BE2C (cell line): ENCODE results near the gene CCNB1.

Experiments used
- DNase-seq: peaks from one replicate; pipeline ENCODE4 v3.0.0-alpha.2; 2020
- H3K27me3 ChIP-seq: fragments of 250-450 bp; sonication (Bioruptor Pico); 2 replicates; pipeline ENCODE4 v1.5.1; 2020; ENCODE audit warnings: mild to moderate bottlenecking
- H3K36me3 ChIP-seq: fragments of 250-450 bp; sonication (Bioruptor Pico); 2 replicates; pipeline ENCODE4 v1.5.1; 2020; ENCODE audit warnings: mild to moderate bottlenecking
- H3K4me1 ChIP-seq: fragments of 250-450 bp; sonication (Bioruptor Pico); 2 replicates; pipeline ENCODE4 v1.5.1; 2020
- H3K4me3 ChIP-seq: 2 replicates; pipeline ENCODE4 v1.5.1; 2011; ENCODE audit warnings: low read depth, low read length
- H3K9me3 ChIP-seq: fragments of 250-450 bp; sonication (Bioruptor Pico); 2 replicates; pipeline ENCODE4 v1.5.1; 2020
- TF ChIP-seq, protein P1 (sequence below): IDR thresholded peaks from 2 replicates; pipeline ENCODE4 v1.5.1; 2012; ENCODE audit warnings: mild to moderate bottlenecking, low read depth, low read length

CCNB1 gene

DNA sequence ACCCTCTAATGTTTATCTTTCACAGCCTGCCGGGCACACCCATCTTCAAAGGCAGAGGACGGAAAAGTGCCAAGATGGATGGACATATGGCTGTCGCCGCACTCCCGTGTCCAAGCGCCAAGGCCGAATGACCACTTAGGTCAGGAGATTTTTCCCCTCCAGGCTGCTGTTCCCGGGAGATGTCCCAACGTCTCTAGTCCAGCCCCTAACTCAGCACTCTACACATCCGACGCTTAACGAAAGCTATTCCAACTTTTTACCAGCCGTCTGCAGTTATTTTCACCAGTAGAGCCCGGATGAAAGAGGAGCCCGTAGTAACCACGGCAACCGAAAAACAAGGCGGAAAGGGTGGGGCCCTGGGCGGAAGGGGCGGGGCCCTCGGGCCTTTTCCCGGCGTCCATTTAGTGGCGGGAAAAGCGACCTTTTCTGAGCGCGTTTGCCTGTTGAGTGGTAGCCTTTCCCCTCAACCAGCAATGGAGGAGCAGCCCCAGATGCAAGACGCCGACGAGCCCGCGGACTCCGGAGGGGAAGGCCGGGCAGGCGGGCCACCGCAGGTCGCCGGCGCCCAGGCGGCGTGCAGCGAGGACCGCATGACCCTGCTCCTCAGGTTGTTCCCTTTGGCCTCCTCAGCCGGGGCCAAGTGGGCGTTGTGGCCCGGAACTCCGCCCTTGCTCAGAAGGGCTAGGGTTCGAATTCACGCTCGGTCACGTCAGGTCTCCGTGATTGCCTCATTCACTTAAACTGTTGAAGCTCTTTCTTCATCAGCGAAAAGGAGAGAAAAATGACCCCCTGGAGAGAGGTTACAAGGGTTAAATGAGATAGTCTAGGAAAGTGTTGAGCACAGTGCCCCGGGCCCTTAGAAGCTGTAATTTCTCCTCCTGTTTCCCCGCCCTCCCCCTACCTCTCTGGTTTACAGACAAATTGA, 22.5 kb downstream of the CCNB1 start, which contains the start of gene CENPH:
CENPH (plus strand) TSS at position 422 of the 925 bp plus-strand sequence; CDS start at position 474, 52 bp downstream.
- peak; percentile 94 for DNase-seq
- Histone ChIP-seq H3K4me3 (peak within 1 kb of the TSS; percentile 85), H3K27me3 (no peaks in the 10 kb centered on the region), H3K9me3 (no peaks in the 10 kb centered on the region), H3K4me1 (no peaks in the 10 kb centered on the region), H3K36me3 (peaks cover 12% of the 10 kb centered on the region)
- TF ChIP-seq, protein P1, sequence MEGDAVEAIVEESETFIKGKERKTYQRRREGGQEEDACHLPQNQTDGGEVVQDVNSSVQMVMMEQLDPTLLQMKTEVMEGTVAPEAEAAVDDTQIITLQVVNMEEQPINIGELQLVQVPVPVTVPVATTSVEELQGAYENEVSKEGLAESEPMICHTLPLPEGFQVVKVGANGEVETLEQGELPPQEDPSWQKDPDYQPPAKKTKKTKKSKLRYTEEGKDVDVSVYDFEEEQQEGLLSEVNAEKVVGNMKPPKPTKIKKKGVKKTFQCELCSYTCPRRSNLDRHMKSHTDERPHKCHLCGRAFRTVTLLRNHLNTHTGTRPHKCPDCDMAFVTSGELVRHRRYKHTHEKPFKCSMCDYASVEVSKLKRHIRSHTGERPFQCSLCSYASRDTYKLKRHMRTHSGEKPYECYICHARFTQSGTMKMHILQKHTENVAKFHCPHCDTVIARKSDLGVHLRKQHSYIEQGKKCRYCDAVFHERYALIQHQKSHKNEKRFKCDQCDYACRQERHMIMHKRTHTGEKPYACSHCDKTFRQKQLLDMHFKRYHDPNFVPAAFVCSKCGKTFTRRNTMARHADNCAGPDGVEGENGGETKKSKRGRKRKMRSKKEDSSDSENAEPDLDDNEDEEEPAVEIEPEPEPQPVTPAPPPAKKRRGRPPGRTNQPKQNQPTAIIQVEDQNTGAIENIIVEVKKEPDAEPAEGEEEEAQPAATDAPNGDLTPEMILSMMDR = no peak

DNA sequence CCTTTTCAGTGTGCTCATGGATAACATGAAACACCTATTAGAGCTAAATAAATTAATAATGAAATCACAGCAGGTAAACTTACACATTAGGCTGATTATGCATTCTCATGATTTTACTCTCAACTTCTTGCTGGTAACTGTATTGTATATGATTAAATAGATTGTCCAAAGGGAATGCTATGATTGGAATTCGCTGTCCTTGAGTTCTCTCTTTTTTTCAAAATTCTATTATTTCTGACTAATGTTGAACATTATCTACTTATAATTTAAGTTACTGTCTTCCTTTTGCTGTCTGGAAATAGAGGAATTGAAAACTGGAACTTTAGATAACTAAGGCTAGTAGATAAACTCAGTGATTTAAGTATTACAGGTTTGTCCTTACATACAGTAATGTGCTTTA, 35.5 kb downstream of the CCNB1 start:
- DNase-seq = no peak
- no peaks in the 10 kb centered on the region for H3K9me3 ChIP-seq
- H3K4me1 ChIP-seq = no peaks in the 10 kb centered on the region
- no peaks in the 10 kb centered on the region for H3K27me3 ChIP-seq
- peaks cover 33% of the 10 kb centered on the region for H3K36me3 ChIP-seq
- TF ChIP-seq, protein P1 = no peak
- H3K4me3 ChIP-seq = no peak overlapping the region

DNA sequence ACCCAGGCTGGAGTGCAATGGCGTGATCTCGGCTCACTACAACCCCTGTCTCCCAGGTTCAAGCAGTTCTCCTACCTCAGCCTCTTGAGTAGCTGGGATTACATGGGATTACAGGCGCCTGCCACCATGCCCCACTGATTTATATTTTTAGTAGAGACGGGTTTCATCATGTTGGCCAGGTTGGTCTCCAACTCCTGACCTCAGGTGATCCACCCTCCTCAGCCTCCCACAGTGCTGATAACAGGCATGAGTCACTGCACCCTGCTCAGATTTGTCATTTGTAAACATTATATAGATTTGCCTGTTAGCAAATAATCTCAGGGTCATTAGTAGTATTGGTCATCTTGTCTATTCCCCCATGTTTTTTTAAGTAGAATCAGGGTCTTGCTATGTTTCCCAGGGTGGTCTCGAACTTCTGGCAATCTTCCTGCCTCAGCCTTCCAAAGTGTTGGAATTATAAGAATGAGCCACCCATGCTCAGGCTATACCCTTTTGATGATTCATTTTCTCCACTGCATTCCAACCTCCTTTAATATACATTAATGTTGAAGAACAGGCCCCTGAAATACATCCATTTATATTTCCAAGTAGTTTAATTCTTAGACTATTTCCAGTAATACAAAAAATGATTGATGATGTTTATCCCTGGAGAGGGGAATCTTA, 39.7 kb downstream of the CCNB1 start:
- Histone ChIP-seq H3K27me3 (no peaks in the 10 kb centered on the region), H3K9me3 (no peaks in the 10 kb centered on the region), H3K36me3 (peaks cover 17% of the 10 kb centered on the region), H3K4me1 (no peaks in the 10 kb centered on the region), H3K4me3 (no peak overlapping the region)
- TF ChIP-seq, protein P1 = no peak
- no peak for DNase-seq

DNA sequence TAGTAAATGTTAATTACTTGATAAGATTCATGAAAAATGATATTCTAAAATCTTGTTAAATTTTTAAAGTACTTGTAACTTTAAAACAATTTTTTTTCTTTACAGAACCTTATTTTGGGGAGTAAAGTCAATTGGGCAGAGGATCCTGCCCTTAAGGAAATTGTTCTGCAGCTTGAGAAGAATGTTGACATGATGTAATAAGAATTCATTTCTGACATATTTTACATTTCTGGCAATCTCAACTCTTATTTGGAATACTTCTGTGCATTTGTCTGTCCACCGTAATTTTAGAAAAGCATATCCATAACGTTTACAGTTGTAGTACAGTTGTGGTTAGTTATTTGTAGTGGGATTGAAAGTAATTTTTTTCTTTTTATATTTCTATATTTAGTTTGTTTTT, 42.7 kb downstream of the CCNB1 start:
- Histone ChIP-seq H3K4me1 (no peaks in the 10 kb centered on the region), H3K36me3 (peaks cover 6% of the 10 kb centered on the region), H3K4me3 (no peak overlapping the region), H3K27me3 (no peaks in the 10 kb centered on the region), H3K9me3 (no peaks in the 10 kb centered on the region)
- TF ChIP-seq, protein P1 = no peak
- no peak for DNase-seq

DNA sequence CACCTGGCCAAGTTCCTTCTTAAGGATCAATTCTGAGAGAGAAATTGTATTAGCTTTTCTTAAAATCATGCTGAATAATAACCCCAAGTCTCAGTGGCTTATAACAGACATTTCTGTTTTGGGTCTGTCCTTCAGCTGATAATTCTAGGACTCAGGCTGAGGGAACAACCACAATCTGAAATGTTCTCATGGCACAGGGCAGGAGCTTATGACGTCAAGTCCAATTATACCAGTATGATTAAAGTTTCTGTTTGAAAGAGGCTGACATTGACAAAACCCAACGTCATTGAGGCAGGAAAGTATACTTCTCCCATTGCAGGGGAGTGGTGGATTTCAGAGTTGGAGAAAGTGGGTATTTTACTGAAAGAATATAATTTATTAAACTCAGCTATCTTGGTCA, 44.2 kb downstream of the CCNB1 start:
- DNase-seq = no peak
- Histone ChIP-seq H3K27me3 (no peaks in the 10 kb centered on the region), H3K4me1 (no peaks in the 10 kb centered on the region), H3K4me3 (no peak overlapping the region), H3K36me3 (peaks cover 6% of the 10 kb centered on the region), H3K9me3 (no peaks in the 10 kb centered on the region)
- TF ChIP-seq, protein P1 = no peak
